Fibroblast of skin of back (primary cell): ENCODE data around the gene CCT7.
A peak's percentile ranks its signal among the peaks of the same experiment; 100 is the strongest.

Source experiments
- DNase-seq: peaks from one replicate; pipeline ENCODE4 v3.0.0-alpha.2; 2013

Gene CCT7

DNA sequence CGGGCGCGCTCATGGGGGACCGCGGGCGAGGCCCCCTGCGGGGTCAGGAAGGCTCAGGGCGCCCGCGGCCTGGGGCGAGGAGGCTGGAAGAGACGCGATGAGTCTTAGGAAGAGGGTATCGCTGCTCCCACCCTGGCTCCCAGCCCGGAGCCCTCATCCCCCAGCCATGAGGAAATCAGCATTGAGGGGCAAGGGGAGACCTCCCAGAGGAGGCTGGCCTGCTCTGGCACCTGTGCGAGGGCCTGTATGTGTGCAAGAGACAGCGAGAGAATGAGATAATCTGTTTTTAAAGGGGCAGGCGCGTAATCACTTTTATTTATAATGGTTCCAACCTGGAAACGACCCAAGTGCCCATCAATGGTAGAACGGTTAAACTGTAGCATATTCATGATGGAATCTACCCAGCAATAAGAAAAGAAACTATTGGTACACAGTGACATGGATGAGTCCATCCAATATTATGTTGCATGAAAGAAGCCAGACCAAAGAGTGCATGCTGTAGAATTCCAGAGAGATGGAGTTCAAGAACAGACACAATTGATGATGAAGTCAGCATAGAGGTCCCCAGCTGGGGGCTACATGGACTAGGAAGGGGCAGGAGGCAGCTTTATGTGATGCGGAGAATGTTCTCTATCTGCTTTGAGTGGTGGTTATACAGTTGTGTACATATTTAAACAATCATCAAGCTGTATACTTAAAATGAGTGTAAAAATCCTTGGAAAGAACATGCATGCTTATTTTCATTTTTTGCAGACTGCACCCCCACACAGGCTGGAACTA, 35.8 kb downstream of the CCT7 start:
- no peak for DNase-seq

DNA sequence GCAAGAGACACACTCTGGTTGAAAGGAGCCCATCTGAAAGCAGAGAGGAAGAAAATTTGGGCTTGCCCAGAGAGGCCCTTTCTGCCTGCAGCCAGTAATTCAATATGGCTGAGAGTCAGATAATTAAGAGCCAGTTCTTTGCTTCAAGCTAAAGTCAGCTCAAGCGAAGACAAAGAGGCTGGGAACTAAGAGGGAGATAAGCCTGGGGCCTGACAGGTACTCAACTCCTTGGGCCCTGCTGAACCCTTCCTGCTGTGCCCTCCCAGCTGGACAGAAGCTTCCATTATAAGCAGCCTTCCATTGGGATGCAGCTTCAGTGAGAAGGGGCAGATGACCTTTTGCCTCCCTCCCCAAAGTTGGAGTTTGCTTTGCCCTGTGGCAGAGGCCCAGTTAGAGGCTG, 38.2 kb downstream of the CCT7 start:
- DNase-seq = no peak

DNA sequence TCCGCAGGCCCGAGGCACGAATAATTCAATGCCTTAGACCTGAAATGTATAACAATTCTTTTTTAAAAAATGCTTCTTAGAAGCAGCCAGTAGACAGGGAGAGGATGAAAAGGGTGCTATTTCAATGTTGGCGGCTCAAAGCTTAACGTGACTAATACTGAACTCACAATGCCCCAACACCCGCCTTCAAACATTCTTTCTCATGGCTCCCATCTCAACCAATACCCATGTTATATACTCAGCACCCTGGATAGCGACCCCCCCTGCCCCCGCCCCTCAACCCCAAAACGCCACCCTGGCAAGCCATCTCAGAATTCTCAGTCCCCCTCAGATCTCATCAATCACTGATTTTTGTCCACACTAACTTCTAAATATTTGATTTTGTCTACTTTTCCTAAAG, 45.7 kb downstream of the CCT7 start:
- DNase-seq = no peak

DNA sequence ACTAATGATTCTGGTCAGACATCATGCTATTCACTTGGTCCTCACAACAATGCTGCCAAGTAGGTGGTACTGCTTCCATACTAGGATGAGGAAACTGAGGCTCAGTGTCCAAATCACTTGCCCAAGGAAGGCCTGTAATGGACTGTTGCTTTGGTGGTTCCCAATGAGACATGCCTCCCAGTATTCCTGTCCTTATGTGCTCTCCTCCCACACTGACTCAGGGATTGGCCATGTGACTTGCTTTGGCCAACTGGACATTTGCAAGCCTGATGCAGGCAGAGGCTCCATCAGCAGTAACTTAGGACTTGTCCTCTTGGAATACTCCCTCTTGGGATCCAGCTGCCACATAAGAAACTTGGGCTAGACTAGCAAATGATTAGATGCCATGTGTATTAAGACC, 47.1 kb downstream of the CCT7 start:
- no peak for DNase-seq

DNA sequence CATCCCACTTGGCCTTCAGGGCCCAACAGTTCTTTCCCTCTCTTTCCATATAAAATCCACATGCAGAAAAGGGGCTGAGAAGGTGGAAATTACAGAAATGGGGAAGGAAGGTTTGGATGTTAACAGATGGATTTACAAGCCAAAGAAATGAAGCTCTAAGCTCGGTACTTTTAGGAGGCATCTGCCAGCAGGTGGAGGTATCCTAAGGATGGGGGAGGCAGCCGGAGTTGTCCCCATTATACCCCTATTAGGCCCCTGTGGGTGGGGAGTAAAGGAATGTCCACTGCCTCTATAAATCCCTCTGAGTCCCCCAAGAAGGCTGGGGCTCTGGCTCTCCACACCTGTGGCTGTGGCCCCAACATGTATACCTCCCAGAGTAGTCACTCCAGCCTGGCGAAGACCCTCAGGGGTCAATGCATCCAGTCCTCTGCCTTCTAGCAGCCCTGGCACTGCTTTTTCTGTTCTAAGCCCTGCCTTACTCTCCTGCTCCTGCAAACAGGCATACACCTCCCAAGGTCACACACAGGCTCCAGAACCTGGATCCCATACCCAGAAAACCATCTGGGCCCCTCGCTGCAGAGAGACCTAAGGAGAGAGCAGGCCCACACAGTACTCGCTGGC, 48.9 kb downstream of the CCT7 start:
- no peak for DNase-seq

DNA sequence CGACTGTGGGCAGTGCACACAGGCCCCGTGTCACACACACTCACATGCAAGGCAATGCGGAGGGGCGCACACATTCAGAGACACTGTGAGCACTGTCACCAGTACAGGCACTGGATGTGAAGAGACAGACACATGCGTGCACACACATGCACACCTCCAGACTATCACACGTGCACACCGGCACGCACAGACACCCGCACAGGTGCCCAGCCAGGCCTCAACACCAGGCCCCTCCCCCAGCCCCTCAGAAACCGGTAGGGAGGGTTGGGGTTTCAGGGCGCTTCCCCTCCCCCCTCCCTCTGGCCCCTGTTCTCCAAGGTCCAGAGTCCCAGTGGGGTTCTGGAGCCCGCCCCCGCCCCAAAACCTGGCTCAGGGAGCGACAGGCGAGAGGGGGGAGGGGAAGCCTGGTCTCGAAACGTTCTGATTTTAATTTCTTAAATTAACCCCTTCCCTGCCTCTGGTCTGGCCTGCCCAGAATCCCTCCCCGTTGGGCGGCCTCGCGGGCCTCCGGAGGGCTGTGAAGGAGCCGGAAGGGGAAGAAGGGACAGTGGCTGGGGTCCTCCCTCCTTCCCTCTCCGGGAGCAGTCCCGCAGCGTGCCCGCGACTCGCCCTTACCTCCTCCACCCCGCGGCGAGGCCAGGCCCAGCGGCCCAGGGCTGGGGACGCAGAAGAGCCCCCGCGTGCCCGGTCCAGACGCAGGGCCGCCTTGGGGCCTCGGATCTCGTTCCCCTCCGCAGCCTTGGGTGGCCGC, 49.6 kb downstream of the CCT7 start:
- DNase-seq = no peak

DNA sequence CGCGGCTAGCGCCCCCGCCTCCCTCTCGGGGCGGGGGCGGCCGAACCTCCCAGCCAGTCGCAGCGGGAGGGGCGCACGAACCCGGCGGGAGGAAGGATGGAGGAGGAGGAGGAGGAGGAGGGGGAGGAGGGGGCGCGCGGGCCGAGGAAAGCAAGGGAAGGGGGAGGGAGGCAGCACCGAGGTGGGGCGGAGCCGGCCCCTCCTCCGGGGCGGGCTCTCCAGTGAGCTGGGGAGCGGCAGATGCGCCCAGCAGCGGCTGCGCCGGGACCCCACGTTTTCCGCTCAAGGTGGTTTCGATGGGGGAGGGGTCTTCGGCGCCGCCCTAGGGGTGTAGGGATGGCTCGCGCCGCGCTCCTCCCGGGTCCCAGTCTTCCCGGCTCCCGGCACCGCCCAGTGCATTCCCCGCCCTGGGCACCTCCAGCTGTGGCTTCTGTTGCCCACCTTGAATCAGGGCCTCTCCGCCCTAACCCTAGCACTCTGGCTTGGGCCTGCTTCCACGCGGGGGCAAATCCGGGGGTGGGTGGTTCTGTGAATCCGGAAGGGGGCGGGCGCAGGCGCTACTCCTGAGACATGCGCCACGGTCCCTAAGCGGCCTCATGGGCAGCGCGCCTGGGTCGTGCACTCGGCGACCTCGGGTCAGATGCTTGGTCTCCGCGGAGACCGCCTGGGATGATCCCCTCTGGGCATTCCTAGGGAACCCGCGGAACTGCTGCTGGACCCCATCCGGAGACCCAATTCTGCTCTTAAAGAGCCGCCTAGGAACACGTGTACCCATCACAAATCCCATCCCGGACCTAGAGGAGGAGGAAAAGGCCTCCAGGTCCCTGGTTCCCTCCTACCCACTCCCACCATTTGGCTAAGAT, 50.4 kb downstream of the CCT7 start, which contains the start of gene FBXO41:
FBXO41 (minus strand) TSS at position 183 of the 863 bp plus-strand sequence. CDS start 14,848 bp downstream, outside the sequence.
- no peak for DNase-seq

DNA sequence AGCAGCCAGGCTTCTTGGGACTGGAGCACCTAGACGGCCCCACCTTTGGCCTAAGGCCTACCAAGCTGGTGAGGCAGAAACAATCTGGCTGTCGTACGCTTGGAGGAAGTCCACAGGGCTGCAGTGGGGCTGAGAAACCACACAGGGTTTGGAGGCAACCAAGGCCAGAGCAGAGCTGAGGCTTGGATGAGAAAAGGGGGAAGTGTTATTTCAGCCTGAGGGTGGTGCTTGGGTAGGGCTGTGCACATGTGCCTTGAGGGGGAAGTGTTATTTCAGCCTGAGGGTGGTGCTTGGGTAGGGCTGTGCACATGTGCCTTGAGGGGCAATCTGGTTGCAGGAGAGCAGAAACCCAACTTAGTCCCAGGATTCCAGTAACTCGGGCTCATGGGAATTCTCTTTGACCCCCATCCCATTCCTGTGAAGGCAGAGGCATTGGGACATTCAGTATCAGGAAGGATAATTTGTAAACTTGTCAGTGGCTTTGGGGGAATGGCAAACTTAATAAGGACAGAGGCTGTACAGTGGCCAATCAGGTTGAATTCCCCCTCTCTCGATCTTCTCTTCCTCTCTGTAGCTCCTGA, 51.1 kb downstream of the CCT7 start:
- DNase-seq = no peak

DNA sequence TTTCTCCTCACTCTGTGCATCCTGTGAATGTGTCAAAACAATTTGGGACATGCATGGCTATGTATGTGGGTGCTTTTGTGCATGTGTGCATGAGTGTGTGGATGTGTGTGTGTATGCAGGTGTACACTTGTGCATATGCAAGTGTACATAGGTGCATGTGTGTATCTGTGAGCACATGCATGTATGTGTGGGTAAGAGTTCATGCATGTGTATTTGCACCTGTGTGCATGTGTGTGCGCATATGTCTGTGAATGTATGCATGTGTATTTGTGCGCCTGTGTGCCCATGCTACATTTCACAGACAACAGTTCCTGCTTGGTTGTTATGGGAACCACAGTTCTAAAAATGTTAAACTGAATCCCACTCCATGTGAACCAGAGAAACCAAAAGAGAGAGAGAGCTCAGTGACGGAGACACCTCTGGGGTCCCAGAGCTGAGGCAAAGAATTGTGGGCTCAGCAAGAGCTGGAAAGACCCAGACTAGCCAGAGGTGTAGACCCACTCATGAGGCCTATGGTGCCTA, 52.1 kb downstream of the CCT7 start:
- no peak for DNase-seq

DNA sequence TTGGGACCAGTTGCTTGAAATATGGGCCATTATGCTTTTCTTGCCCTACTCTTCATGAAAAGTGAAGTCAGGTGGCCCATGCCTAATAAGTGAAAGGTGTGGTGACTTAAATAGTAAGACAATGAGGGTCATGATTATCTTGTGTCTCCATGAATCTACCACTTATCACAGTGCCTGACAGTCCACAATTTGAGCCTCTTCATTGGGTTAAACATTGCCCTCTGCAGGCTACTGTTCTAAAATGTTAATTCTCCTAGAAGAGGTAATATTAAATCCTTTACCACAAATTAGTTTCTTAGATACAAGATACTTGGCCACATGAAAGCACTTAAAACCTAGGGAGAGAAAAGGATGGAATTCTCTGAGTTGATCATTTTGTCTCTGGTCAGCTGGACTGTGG, 55.2 kb downstream of the CCT7 start:
- no peak for DNase-seq

DNA sequence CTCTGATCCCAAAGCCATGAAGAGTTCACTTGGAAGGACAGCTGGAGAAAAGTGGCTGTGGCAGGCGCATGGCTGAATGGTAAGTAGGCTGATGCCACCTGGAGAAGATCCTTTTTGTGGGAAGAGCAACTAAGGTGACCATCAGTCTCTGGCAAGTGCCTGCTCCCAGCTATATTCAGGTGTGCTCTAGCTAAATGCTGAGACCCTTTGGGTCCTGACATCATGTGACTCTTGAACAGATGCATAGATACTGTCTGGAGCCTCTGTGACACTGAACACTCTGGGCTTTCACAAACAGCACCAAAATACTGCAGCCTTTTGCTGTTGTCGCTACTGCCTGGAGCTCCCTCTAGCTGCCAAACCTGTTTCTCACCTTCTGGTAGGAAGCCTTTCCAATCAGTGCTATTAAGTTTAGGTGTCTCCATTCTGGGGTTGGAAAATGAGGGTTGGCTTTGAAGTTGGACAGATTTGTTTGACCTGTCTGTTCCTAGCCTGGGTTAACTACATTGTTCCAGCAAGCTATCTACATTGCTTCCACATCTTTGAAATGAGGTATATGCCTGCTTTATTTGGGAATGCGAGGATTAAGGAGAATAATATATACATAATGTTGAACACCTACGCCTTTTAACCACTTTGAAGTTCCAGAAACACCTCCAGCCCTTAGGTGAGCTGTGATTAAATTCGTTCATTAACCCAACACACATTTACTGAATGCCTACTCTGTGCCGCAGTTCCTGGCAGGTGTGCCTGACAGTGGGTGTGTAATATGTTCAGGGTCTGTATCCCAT, 56.1 kb downstream of the CCT7 start:
- DNase-seq = no peak

DNA sequence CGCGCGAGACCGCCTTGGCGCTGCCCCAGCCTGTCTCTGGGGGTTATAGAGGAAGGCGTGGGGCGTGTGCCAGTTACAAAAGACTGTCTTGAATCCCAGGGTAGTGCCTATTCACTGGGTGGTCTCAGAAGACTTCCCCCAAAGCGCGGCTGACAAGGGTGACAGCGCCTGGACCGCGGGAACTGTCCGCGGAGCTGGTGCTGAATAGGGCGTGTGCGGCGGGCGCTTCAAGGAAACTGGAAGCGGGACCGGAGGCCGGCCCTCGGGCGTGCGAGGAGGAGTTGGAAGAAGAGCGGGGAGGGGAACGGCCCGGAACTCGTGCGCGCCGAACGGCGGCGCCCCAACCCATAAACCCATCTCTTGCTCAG, 57.0 kb downstream of the CCT7 start:
- DNase-seq = peak; percentile 57

DNA sequence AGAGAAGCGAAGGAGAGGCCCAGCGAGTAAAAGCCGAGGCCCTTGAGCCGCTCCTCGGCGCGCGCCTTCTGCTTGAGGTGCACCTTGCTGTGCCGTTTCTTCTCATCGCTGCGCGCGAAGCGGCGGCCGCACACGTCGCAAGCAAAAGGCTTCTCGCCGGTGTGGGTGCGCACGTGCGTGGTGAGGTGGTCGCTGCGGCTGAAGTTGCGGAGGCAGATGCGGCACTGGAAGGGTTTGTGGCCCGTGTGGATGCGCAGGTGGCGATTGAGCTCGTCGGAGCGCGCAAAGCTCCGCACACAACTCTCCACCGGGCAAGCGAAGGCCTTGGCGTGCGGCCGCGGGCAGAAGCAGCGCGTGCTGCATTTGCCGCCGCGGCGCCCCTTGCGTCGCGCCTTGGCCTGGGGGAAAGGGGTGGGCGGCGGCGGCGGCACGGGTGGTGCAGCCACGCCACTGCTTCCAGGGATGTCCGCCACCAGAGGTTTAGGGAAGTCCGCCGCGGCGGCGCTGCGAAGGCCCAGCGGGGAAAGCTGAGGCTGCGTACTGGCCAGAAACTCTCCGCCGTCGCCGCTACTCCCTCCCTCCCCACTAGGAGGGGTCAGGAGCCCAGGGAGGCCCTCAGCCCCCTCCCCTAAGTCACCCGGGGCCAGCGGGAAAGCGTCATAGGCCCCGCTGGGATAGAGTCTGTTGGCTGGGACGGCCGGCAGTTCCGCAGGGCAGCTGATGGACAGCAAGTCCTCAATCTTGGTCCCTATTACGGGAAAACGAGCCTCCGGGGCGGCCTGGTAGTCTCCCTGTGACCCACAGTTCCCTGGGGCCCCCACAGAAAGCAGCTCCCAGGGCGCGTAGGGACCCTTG, 57.6 kb downstream of the CCT7 start:
- no peak for DNase-seq

DNA sequence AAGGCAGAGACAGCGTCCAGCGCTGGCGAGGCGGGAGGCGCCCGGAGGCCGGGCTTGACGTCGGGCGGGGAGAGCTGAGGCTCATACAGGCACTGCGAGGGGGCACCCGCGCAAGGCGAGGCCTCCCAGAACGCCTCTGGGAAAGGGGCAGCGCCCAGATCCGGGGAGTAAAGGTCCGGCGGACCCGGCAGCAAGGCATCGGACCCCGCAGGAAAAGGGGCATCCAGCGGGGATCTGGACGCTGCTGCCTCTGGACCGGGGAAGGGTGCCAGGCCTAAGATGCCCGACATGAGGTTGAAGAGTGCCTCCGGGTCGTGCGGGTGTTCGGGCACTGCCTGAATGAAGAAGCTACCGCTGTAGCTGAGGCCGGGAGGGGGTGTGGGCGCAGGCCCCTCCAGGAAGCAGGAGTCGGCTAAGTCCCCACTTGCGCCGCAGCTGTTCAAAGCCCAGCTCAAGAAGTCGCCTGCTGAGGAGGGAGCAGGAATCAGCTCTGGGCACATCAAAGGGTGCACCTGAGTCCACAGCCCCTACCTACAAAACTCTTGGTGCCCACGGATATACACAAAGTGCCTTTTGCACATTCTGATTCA, 58.3 kb downstream of the CCT7 start:
- no peak for DNase-seq

DNA sequence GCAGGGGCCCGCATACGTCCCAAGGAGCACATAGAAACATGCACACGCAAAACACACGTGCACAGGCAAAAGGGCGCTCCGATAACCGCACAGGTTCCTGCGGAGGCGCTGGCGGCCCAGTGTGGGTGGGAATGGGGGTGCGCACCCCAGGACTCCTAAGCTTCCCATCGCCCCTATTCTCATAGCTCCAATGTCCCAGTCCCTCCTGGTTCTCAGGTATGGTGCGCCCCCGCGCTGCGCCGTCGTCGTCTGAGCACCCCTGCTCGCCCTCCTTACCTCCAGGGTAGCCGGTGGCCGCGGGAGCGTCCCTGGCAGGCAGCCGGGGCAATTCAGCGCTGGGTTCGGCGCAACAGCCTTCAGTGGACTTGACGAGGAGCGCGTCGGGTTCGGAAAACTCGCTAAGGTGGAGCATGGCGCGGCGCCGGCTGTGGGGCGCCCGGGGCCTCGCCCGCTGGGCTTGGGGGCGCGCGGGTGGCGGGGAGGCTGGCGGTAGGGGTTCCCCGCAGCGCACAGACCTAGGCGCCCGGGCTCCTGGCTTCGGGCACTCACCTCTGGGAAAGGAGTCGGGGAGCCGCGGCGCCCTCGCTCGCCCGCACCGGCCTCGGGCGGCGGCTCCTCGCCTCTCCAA, 58.9 kb downstream of the CCT7 start:
- DNase-seq = no peak

DNA sequence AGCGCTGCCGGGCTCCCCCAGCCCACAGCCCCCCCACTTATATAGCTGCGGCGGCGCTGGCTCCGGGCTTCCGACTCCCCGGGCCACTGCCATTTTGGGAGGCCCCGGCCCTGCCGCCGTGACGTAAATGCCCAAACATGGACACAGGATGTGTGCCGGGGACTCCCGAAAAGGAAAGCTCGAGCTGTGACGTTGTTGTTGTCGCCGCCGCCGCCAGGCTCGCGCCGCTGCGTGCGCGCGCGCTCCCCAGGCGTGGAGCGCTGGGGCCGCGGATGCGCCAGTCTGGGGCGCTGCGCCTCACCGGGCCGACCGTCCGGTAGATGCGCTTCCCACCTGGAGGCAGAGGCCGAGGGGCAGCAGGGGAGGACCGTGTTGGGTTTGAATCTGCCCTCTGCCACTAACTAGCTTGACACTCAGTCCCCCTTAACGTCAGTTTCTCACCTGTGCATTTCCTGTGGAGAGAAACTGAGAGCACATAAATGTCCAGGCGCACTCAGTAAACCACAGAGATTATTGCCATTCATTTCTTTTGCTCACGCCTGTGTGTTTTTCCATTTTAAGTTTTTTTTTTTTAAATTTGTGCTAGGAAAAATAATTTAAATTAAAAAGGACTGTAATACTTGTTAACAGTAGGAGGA, 59.5 kb downstream of the CCT7 start, which contains the start of gene EGR4:
EGR4 (minus strand) TSS at position 15 of the 638 bp plus-strand sequence. CDS start 231 bp downstream, outside the sequence.
- DNase-seq = peak; percentile 69

DNA sequence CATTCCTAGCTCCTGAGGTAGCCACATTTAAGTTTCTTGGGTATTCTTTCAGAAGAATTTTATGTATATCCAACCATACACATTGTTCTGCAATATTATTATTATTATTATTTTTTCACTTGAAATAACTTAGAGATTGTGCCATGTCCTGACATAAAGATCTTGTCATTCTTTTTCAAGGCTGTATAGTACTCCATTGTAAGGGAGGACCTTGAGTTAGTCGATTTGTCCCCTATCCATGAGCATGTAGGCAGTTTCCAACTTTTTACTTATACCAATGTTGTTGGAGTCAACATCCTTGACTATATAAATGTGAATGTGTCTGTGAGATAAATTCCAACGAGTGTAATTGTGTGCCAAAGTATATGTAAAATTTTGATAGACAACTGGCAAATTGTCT, 60.1 kb downstream of the CCT7 start:
- DNase-seq = no peak

DNA sequence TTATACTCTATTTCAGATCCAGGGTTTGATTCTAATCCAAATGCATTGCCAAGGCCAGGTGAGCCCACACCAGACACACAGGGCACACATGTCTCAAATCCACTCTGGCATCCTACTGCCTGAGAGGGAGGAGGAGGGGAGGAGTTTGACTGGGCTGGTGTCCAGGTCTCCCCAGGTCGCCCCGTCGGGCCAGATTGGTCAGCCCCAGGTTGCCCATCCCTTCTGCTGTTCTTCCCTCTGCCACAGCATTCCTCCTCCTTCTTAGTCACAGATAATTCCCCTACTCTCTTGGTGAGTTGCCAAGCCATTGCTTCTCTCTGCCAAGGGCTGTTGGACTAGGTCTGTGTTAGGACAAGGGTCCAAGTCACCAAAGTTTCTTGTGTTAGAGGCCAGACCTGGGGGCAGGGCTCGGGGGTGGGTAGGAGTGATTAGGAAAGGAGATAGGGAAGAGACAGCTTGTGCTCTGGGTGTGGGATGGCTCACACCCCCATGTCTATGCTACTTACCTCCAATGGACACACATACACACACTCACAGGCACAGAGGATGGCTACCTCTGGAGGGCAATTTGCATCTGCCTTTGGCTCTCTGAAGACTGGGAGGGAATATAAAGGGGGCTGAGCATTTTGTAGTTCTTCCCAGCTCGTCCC, 61.8 kb downstream of the CCT7 start:
- DNase-seq = peak; percentile 8
